WERI-Rb-1 (cell line): ENCODE results near the gene NECTIN1.

Experiments used
- DNase-seq: peaks from one replicate; pipeline ENCODE4 v3.0.0-alpha.2; 2020
- H3K27ac ChIP-seq: fragments of 250-450 bp; sonication (Bioruptor Pico); 2 replicates; pipeline ENCODE4 v1.5.1; 2020; ENCODE audit warnings: mild to moderate bottlenecking, moderate library complexity
- H3K27me3 ChIP-seq: fragments of 250-450 bp; sonication (Bioruptor Pico); 2 replicates; pipeline ENCODE4 v1.5.1; 2021; ENCODE audit warnings: mild to moderate bottlenecking, low read depth, moderate library complexity; ENCODE audit not compliant: insufficient read depth, severe bottlenecking
- H3K36me3 ChIP-seq: fragments of 250-450 bp; sonication (Bioruptor Pico); 2 replicates; pipeline ENCODE4 v1.5.1; 2020; ENCODE audit warnings: mild to moderate bottlenecking, moderate library complexity
- H3K4me3 ChIP-seq: 2 replicates; pipeline ENCODE4 v1.5.1; 2011; ENCODE audit warnings: low read depth, mild to moderate bottlenecking, control low read depth, low read length
- H3K9me3 ChIP-seq: fragments of 250-450 bp; sonication (Bioruptor Pico); 2 replicates; pipeline ENCODE4 v1.5.1; 2021; ENCODE audit warnings: mild to moderate bottlenecking, moderate library complexity; ENCODE audit not compliant: severe bottlenecking
- TF ChIP-seq, protein P1 (sequence below): IDR thresholded peaks from 2 replicates; pipeline ENCODE4 v1.5.1; 2011; ENCODE audit warnings: low read depth, mild to moderate bottlenecking, control low read depth, inconsistent platforms, low read length

Gene NECTIN1

DNA sequence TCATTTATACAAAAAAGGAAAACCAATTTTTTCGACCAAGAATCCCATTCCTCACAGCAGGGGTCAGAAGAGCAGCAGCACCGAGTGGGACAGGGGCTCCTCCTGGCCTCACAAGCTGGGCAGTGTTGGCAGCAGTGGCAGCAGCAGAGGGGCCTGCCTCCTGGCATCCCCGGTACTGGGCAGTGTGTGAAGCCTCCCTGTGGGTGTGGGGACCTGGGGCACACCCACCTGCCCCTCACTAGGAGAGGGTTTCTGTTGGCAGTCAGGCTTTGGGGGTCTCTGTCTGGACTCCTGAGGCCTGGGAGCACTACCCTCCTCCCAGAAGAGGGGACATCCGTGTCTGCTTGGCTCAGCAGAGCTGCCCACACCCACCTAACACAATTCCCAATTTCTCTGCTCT lies 67.8 kb downstream of the NECTIN1 start:
- H3K27ac ChIP-seq = no peak overlapping the region
- TF ChIP-seq, protein P1, sequence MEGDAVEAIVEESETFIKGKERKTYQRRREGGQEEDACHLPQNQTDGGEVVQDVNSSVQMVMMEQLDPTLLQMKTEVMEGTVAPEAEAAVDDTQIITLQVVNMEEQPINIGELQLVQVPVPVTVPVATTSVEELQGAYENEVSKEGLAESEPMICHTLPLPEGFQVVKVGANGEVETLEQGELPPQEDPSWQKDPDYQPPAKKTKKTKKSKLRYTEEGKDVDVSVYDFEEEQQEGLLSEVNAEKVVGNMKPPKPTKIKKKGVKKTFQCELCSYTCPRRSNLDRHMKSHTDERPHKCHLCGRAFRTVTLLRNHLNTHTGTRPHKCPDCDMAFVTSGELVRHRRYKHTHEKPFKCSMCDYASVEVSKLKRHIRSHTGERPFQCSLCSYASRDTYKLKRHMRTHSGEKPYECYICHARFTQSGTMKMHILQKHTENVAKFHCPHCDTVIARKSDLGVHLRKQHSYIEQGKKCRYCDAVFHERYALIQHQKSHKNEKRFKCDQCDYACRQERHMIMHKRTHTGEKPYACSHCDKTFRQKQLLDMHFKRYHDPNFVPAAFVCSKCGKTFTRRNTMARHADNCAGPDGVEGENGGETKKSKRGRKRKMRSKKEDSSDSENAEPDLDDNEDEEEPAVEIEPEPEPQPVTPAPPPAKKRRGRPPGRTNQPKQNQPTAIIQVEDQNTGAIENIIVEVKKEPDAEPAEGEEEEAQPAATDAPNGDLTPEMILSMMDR = no peak
- H3K36me3 ChIP-seq = peaks cover 8% of the 10 kb centered on the region
- no peaks in the 10 kb centered on the region for H3K27me3 ChIP-seq
- DNase-seq = no peak
- H3K9me3 ChIP-seq = no peaks in the 10 kb centered on the region
- no peak overlapping the region for H3K4me3 ChIP-seq

DNA sequence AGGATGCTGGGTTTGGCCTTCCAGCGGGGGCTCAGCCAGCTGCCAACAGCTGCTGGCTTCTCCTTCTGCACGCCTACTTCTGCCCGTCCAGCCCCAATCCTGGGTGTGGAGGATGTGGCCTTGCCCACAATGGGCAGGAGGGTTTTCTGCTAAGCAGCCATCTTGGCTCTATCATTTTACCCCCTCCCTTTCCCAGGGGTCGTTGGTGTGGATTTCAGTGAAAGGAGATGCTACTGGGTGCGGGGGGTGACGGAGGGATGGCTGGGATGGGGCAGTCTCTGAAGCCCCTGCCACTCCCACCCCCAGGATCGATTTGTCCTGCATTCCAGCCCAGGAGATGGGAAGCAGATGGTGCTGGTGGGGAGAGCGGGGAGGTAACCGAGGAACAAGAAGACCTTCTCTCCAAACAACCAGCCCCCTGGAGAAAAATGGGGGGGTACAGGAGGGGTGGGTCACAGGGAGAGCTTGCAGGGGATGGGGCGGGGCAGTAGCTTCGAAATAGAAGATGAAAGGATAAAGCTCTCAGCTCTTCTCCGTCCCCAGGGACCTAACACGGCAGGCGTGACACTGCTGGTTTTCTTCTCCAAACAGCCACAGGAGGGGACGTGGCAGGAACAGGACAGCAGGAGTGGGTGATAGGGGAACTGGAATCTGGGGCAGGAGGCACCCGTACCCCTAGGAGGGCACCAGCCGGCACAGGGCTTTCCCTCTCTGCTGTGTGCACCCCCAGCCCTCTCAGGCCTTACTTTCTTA lies 68.9 kb downstream of the NECTIN1 start:
- H3K4me3 ChIP-seq = no peak overlapping the region
- no peaks in the 10 kb centered on the region for H3K27me3 ChIP-seq
- no peaks in the 10 kb centered on the region for H3K9me3 ChIP-seq
- TF ChIP-seq, protein P1 = no peak
- DNase-seq = no peak
- H3K36me3 ChIP-seq = peaks cover 8% of the 10 kb centered on the region
- H3K27ac ChIP-seq = no peak overlapping the region

DNA sequence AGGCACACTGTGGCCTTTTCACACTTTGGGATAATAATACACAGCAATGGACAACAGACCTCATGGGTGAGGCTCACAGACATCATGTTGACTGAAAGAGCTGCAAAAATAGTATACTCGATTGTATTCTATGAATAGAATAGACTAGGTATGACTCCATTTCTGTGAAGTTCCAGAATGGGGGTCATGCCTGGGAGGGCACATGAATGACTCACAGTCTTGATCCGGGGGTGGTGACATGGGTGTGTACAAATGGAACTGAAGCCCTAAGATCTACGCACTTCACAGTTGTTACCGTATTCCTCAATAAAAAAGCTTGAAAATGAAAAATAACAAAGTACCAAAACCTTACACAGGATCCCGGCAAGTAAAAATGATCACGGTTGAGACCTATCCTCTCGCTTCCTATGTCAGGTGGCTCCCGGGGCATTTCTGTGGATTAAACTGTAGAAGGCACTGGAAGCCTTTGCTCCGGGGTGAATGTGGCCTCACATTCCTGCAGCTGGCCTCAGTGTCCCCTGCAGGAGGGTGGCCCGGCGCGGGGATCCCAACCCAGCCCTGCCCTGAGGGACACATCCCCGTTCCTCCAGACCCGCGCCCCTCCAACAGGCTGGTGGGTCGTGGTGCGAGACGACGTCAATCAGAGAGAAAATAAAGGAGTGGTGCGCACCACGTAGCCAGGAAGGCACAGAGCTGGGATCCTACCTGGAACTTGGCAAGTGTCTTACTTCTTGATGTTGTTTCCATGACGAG lies 75.9 kb downstream of the NECTIN1 start:
- no peaks in the 10 kb centered on the region for H3K27me3 ChIP-seq
- no peaks in the 10 kb centered on the region for H3K9me3 ChIP-seq
- no peaks in the 10 kb centered on the region for H3K36me3 ChIP-seq
- no peak overlapping the region for H3K4me3 ChIP-seq
- H3K27ac ChIP-seq = no peak overlapping the region
- DNase-seq = no peak
- TF ChIP-seq, protein P1 = no peak

- Histone ChIP-seq H3K4me3 (no peak overlapping the region), H3K27ac (no peak overlapping the region), H3K9me3 (no peaks in the 10 kb centered on the region), H3K27me3 (no peaks in the 10 kb centered on the region), H3K36me3 (no peaks in the 10 kb centered on the region)
- no peak for DNase-seq
- TF ChIP-seq, protein P1 = no peak
Observed at GRCh38 chr11:119651802-119652584, 77.0 kb downstream of the NECTIN1 start.

- TF ChIP-seq, protein P1 = no peak
- Histone ChIP-seq H3K27ac (no peak overlapping the region), H3K4me3 (no peak overlapping the region), H3K27me3 (no peaks in the 10 kb centered on the region), H3K9me3 (no peaks in the 10 kb centered on the region), H3K36me3 (no peaks in the 10 kb centered on the region)
- DNase-seq = no peak
Observed at GRCh38 chr11:119650251-119650650, 78.7 kb downstream of the NECTIN1 start.
